GM23248 (cell line): ENCODE measurements around the gene HNRNPA2B1.

Experiments used
- EZH2 ChIP-seq: fragments of 200-600 bp; sonication (generic); IDR thresholded peaks from 2 replicates; pipeline ENCODE4 v1.6.1; 2018; ENCODE audit warnings: antibody characterized with exemption, mild to moderate bottlenecking; ENCODE audit not compliant: insufficient read depth, poor library complexity, severe bottlenecking
- EZH2phosphoT487 ChIP-seq: fragments of 200-600 bp; sonication (generic); IDR thresholded peaks from 2 replicates; pipeline ENCODE4 v1.6.1; 2018; ENCODE audit warnings: antibody characterized with exemption, moderate library complexity, mild to moderate bottlenecking, low read depth; ENCODE audit not compliant: insufficient read depth

GRCh38 chr7:26237035-26237807 is 36.7 kb upstream of the HNRNPA2B1 start:
- TF ChIP-seq EZH2 (no peak), EZH2phosphoT487 (no peak)
